ENCODE data around the gene ABCA4.

- TF ChIP-seq POLR2AphosphoS5 (IDR thresholded peaks at IDR 0.05; ENCODE audit: low read depth, low read length): no peak
- TF ChIP-seq CTCF (IDR thresholded peaks at IDR 0.05): no peak
These were observed 23.9 kb upstream of the ABCA4 start for GRCh38 chr1:94144836-94145235.

All from Panc1 (cell line).